Upper lobe of right lung (tissue), 1 donor: Measurements from ENCODE around the gene MRPL57. TPM values are rescaled to one million over a fixed set of nuclear protein-coding genes. Genes with fewer than 3 reads are reported as not detected.
"Not testable (repeated sequence)": the region's sequence is repeated elsewhere in the genome, so short reads cannot be mapped to it uniquely, and the experiment has no call there.

ENCODE experiments used
- ATAC-seq: fragments of 200-7000 bp; cut with Tn5 transposase; one replicate; pipeline ENCODE4 v1.9.1; 2020; ENCODE audit warnings: mild to moderate bottlenecking, moderate library complexity
- DNase-seq: peaks from one replicate; pipeline ENCODE4 v3.0.0-alpha.2; 2020
- H3K27ac ChIP-seq: fragments of 200-600 bp; one replicate; pipeline ENCODE4 v1.8.0; 2022
- H3K27me3 ChIP-seq: fragments of 200-600 bp; one replicate; pipeline ENCODE4 v1.8.0; 2022; ENCODE audit warnings: mild to moderate bottlenecking
- H3K36me3 ChIP-seq: fragments of 200-600 bp; one replicate; pipeline ENCODE4 v1.8.0; 2022
- H3K4me1 ChIP-seq: fragments of 200-600 bp; one replicate; pipeline ENCODE4 v1.8.0; 2022
- H3K4me3 ChIP-seq: fragments of 200-600 bp; one replicate; pipeline ENCODE4 v1.8.0; 2022; ENCODE audit warnings: mild to moderate bottlenecking
- H3K9me3 ChIP-seq: fragments of 200-600 bp; one replicate; pipeline ENCODE4 v1.8.0; 2022
- CTCF ChIP-seq: fragments of 200-600 bp; IDR thresholded peaks from one replicate; pipeline ENCODE4 v1.8.0; 2022; ENCODE audit warnings: antibody characterized with exemption
- intact Hi-C: fragments of 100-400 bp; cut with DNase I; formaldehyde crosslinking; loops from one replicate; pipeline ENCODE4 v1.11.0; 2022
- total RNA-seq: library from RNA; stranded (reverse); fragmentation: NEBNext Ultra II Directional; extraction: Animal tissue kit (Norgen Biotek cat#: 25700); gene quantifications from one replicate; pipeline ENCODE4 v1.2.1, GENCODE V29; 2021
- donor health status: DM: no; HTN: yes; CAD: no; lungs with severe emphysema.

The MRPL57 gene
- total RNA-seq, 1 donor from 2014 or later, result 19.4 TPM

- H3K4me3 ChIP-seq, result no peak overlapping the region
- H3K4me1 ChIP-seq, result no peaks in the 10 kb centered on the region
- intact Hi-C loops, result no loop called here
- no peak for TF ChIP-seq CTCF
- H3K9me3 ChIP-seq, result no peaks in the 10 kb centered on the region
- DNase-seq, result no peak
- H3K27me3 ChIP-seq, result no peaks in the 10 kb centered on the region
- H3K36me3 ChIP-seq, result peaks cover 34% of the 10 kb centered on the region
- H3K27ac ChIP-seq, result no peak overlapping the region
- ATAC-seq, result no peak
These were observed 26.9 kb upstream of the MRPL57 start for GRCh38 chr13:21149568-21149967.

DNA sequence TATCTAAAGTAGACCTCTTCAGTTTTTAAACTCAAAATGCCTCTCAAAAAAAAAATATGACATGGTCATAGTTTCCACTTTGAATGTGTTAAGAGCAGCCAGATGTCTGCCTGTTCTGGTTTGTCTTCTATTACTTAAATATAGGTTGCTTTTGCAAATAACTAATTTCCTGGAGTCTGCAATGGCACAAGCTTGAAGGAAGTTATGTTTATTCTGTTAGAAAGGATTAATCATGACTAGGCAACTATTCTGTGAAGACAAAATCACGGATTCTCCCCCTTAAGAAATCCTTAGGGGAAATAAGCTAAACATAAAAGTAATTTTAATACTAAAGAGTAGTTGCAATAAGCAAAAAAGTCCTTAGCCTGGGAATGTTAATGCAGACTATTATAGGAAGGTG, 26.4 kb upstream of the MRPL57 start:
- Histone ChIP-seq H3K4me3 (no peak overlapping the region), H3K27me3 (no peaks in the 10 kb centered on the region), H3K36me3 (peaks cover 33% of the 10 kb centered on the region), H3K27ac (no peak overlapping the region), H3K9me3 (no peaks in the 10 kb centered on the region), H3K4me1 (no peaks in the 10 kb centered on the region)
- ATAC-seq (no peak), DNase-seq (no peak)
- no peak for TF ChIP-seq CTCF
- intact Hi-C loops, result no loop called here

GRCh38 chr13:21152251-21152899, 24.1 kb upstream of the MRPL57 start:
- ATAC-seq (no peak), DNase-seq (no peak)
- Histone ChIP-seq H3K4me1 (no peaks in the 10 kb centered on the region), H3K27ac (no peak overlapping the region), H3K9me3 (no peaks in the 10 kb centered on the region), H3K27me3 (no peaks in the 10 kb centered on the region), H3K4me3 (no peak overlapping the region), H3K36me3 (peaks cover 10% of the 10 kb centered on the region)
- intact Hi-C loops, result no loop called here
- TF ChIP-seq CTCF, result no peak

DNA sequence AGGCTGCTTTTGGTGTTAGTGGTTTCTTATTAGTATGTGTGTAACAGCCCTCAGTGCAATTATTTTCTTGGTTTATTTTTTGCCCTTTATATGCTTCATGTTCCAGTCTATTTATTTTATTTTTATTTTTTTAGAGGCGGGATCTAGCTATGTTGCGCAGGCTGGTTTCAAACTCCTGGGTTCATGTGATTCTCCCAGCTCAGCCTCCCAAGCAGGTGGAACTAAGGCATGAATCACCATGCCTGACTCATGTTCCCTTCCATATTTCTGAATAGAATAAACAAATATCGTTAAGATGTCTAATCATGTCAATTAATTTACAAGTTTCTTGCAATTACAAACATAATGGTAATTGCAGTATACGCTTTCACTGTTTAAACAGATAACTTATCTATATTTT, 11.8 kb upstream of the MRPL57 start:
- H3K27me3 ChIP-seq, result no peaks in the 10 kb centered on the region
- no peak overlapping the region for H3K27ac ChIP-seq
- DNase-seq (no peak), ATAC-seq (no peak)
- H3K36me3 ChIP-seq, result no peaks in the 10 kb centered on the region
- H3K4me3 ChIP-seq, result no peak overlapping the region
- intact Hi-C loops, result no loop called here
- no peak for TF ChIP-seq CTCF
- no peaks in the 10 kb centered on the region for H3K4me1 ChIP-seq
- H3K9me3 ChIP-seq, result no peaks in the 10 kb centered on the region

DNA sequence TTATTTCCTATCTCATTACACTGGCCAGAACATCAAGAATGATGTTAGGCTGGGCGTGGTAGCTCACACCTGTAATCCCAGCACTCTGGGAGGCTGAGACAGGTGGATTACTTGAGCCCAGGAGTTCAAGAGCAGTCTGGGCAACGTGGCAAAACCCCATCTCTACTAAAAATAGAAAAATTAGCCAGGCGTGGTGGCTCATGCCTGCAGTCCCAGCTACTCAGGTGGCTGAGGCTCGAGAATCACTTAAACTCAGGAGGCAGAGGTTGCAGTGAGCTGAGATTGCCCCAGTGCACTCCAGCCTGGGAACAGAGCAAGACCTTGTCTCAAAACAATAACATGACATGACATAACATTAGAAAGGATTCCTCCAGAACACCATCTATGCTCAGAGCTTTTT, 10.9 kb upstream of the MRPL57 start:
- H3K36me3 ChIP-seq, DNase-seq, ATAC-seq, H3K27me3 ChIP-seq, H3K27ac ChIP-seq, H3K4me3 ChIP-seq, H3K9me3 ChIP-seq, intact Hi-C loops, H3K4me1 ChIP-seq: not testable (repeated sequence)

DNA sequence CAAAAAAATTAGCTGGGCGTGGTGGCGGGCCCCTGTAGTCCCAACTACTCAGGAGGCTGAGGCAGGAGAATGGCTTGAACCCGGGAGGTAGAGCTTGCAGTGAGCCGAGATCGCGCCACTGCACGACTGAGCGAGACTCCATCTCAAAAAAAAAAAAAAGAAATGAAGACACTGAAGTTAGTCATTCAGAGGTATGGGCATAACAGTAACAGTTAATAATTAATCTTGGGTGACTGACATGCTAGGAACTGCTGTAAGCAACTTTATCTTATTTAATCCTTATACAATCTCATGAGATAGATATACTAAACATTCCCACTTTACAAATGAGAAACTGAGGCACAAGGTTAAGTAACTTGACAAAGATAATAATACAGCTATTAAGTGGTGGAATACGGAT, 5.0 kb upstream of the MRPL57 start:
- DNase-seq (no peak), ATAC-seq (no peak)
- intact Hi-C loops, result no loop called here
- H3K27ac ChIP-seq, result no peak overlapping the region
- H3K36me3 ChIP-seq, result no peaks in the 10 kb centered on the region
- H3K4me3 ChIP-seq, result no peak overlapping the region
- H3K9me3 ChIP-seq, result no peaks in the 10 kb centered on the region
- no peaks in the 10 kb centered on the region for H3K27me3 ChIP-seq
- peaks cover 4% of the 10 kb centered on the region for H3K4me1 ChIP-seq
- TF ChIP-seq CTCF, result no peak

- H3K4me3 ChIP-seq, DNase-seq, H3K27me3 ChIP-seq, H3K9me3 ChIP-seq, intact Hi-C loops, H3K36me3 ChIP-seq, H3K27ac ChIP-seq, ATAC-seq: not testable (repeated sequence)
- peaks cover 19% of the 10 kb centered on the region for H3K4me1 ChIP-seq
These were observed 2.7 kb upstream of the MRPL57 start for GRCh38 chr13:21173767-21174166.
